K562 (cell line): Measurements from ENCODE around the gene KRTAP9-4. TPM values are rescaled to one million over a fixed set of nuclear protein-coding genes. Genes with fewer than 3 reads are reported as not detected.
"Not testable (repeated sequence)": the region's sequence is repeated elsewhere in the genome, so short reads cannot be mapped to it uniquely, and the experiment has no call there.

Experiments used
- ATAC-seq: fragments of 200-7000 bp; cut with Tn5 transposase; 3 replicates; pipeline ENCODE4 v1.9.1; 2020; ENCODE audit warnings: moderate library complexity
- BruUV-seq: library from RNA; stranded (reverse); fragments of 400-500 nt; replicated peaks from 2 replicates; lab custom pipeline; 2021; lab: Mats Ljungman, UMichigan
- CTCF ChIA-PET: fragments of 300-600 bp; formaldehyde crosslinking; extraction: SDS; loops from one replicate; lab custom pipeline; 2021; ENCODE audit warnings: low intra/inter-chr PET ratio; lab: Yijun Ruan, JAX
- POLR2A ChIA-PET: fragments of 300-600, 350-650 bp; sonication (Branson Sonifier 250); formaldehyde crosslinking; extraction: SDS; loops from one replicate; lab custom pipeline; 2021; ENCODE audit warnings: antibody characterized with exemption, inconsistent platforms; lab: Yijun Ruan, JAX
- DNase-seq, 4 experiments: peaks; one replicate each; pipeline versions ENCODE4 v3.0.0 to v3.0.0-alpha.2; 2011 to 2018; ENCODE audit warnings: low spot score in 3 of 4, mixed read lengths in 3 of 4; ENCODE audit errors: extremely low read depth in 1 of 4
- FAIRE-seq: peaks from 2 replicates; lab custom pipeline; 2011; peaks lifted over from hg19 to GRCh38; lab: Jason Lieb, UNC
- H2AFZ ChIP-seq: 2 replicates; pipeline ENCODE4 v1.6.0; 2011; ENCODE audit warnings: low read depth, low read length, control low read depth, inconsistent platforms
- H3K27ac ChIP-seq: fragments of 200-600 bp; 3 replicates; pipeline ENCODE4 v1.8.0; 2011; ENCODE audit warnings: low read depth, mild to moderate bottlenecking, control low read depth, inconsistent platforms, low read length, moderate library complexity, mixed read lengths; ENCODE audit errors: extremely low read depth
- H3K27me3 ChIP-seq, 2 experiments: fragments of 300-600 bp in 1 of 2; 2 replicates in 1 of 2; 3 replicates in 1 of 2; pipeline versions ENCODE4 v1.6.0 to v1.8.0; 2011; ENCODE audit warnings: inconsistent platforms in 2 of 2, low read length in 2 of 2, mild to moderate bottlenecking in 1 of 2, mixed read lengths in 1 of 2, moderate library complexity in 1 of 2; ENCODE audit not compliant: control insufficient read depth in 2 of 2, insufficient read depth in 2 of 2
- H3K36me3 ChIP-seq: fragments of 300-600 bp; 3 replicates; pipeline ENCODE4 v1.8.0; 2011; ENCODE audit warnings: mild to moderate bottlenecking, low read length, inconsistent platforms; ENCODE audit not compliant: control insufficient read depth, insufficient read depth
- H3K4me1 ChIP-seq, 2 experiments: fragments of 200-600 bp in 1 of 2; replicated peaks in 1 of 2; 2 replicates in 1 of 2; 3 replicates in 1 of 2; pipeline versions ENCODE4 v1.5.1 to v1.8.0; 2011; ENCODE audit warnings: inconsistent platforms in 2 of 2, low read length in 2 of 2, mild to moderate bottlenecking in 1 of 2, mixed read lengths in 1 of 2, moderate library complexity in 1 of 2; ENCODE audit not compliant: control insufficient read depth in 2 of 2, insufficient read depth in 2 of 2
- H3K4me2 ChIP-seq: 2 replicates; pipeline ENCODE4 v1.6.1; 2011; ENCODE audit warnings: low read length, control low read depth, inconsistent platforms, mixed read lengths; ENCODE audit not compliant: insufficient read depth
- H3K4me3 ChIP-seq: fragments of 200-600 bp; sonication (generic), shearing (Covaris generic); 2 replicates; pipeline ENCODE4 v1.5.1; 2016; ENCODE audit warnings: control low read depth, inconsistent platforms
- H3K79me2 ChIP-seq: fragments of 200-600 bp; 3 replicates; pipeline ENCODE4 v1.8.0; 2011; ENCODE audit warnings: low read length, inconsistent platforms; ENCODE audit not compliant: control insufficient read depth, insufficient read depth
- H3K9ac ChIP-seq, 2 experiments: 2 replicates each; pipeline versions ENCODE4 v1.6.0 to v1.6.1; 2011; ENCODE audit warnings: low read depth in 2 of 2, low read length in 2 of 2, control low read depth in 1 of 2, inconsistent platforms in 1 of 2, mild to moderate bottlenecking in 1 of 2, mixed read lengths in 1 of 2; ENCODE audit not compliant: insufficient read depth in 1 of 2
- H3K9me1 ChIP-seq: one replicate; pipeline ENCODE4 v1.6.0; 2011; ENCODE audit warnings: inconsistent platforms, mild to moderate bottlenecking, low read length, moderate library complexity; ENCODE audit not compliant: control insufficient read depth, insufficient read depth
- H3K9me3 ChIP-seq: replicated peaks from 2 replicates; pipeline ENCODE4 v1.5.1; 2011; ENCODE audit warnings: low read depth, low read length, inconsistent platforms; ENCODE audit not compliant: control insufficient read depth, insufficient read depth
- H4K20me1 ChIP-seq: replicated peaks from 2 replicates; pipeline ENCODE4 v1.6.1; 2011; ENCODE audit warnings: low read length, inconsistent platforms, mixed read lengths; ENCODE audit not compliant: control insufficient read depth, insufficient read depth
- CHD4 ChIP-seq: fragments of 200-600 bp; sonication (generic); IDR thresholded peaks from 3 replicates; pipeline ENCODE4 v1.6.1; 2012; ENCODE audit warnings: low read depth, mild to moderate bottlenecking, mixed read lengths, low read length, inconsistent platforms; ENCODE audit not compliant: insufficient read depth, insufficient replicate concordance, poor library complexity, severe bottlenecking
- ETV5 ChIP-seq: sonication (generic); formaldehyde crosslinking; IDR thresholded peaks from 2 replicates; pipeline ENCODE4 v1.4.0; 2020; ENCODE audit warnings: low read depth, mild to moderate bottlenecking, missing genetic modification reagents
- HNRNPLL ChIP-seq: fragments of 200-400 bp; formaldehyde crosslinking; IDR thresholded peaks from 2 replicates; pipeline ENCODE4 v1.6.1; 2017; ENCODE audit warnings: low read length, low read depth, mild to moderate bottlenecking; ENCODE audit not compliant: poor library complexity, severe bottlenecking
- ZNF124 ChIP-seq: sonication (generic); formaldehyde crosslinking; IDR thresholded peaks from 2 replicates; pipeline ENCODE4 v1.8.1; 2022; ENCODE audit warnings: missing genetic modification reagents
- WGBS: fragments of 100-300 bp; shearing (Covaris generic); methylation state at CpG from one replicate; pipeline ENCODE4 v1.1.6; 2016; ENCODE audit warnings: low coverage, mixed read lengths; ENCODE audit not compliant: insufficient coverage; ENCODE audit errors: missing lambda C conversion rate; 5-methylcytosine and 5-hydroxymethylcytosine counted together
- in situ Hi-C: fragments of 300-500 bp; cut with MboI; formaldehyde crosslinking; loops from 4 replicates; pipeline ENCODE4 v1.15.0; 2018; ENCODE audit warnings: inconsistent platforms, mixed read lengths
- intact Hi-C: fragments of 100-400 bp; cut with micrococcal nuclease; formaldehyde crosslinking; loops from 2 replicates; pipeline ENCODE4 v1.14.2; 2022
- polyA plus RNA-seq, 8 experiments: library from polyadenylated mRNA; depleted of rRNA in 4 of 8; stranded (reverse) in 5 of 8; unstranded in 3 of 8; fragments of >200 nt; fragmentation: Nextera tagmentation in 2 of 8; fragmentation: Illumina TruSeq in 1 of 8; extraction: Ambion mirVana in 2 of 8; extraction: Trizol in 1 of 8; gene quantifications; 2 replicates each; pipeline versions ENCODE4 v1.2.1 to v1.2.3, GENCODE V29; 2011 to 2014; ENCODE audit warnings: inconsistent platforms in 1 of 8, missing spikeins in 1 of 8
- total RNA-seq, 7 experiments: library from RNA; depleted of rRNA in 6 of 7; stranded (reverse); fragments of >200 nt in 6 of 7; fragmentation: Illumina TruSeq in 2 of 7; extraction: Trizol in 2 of 7; gene quantifications; 2 replicates each; pipeline versions ENCODE4 v1.2.1 to v1.2.3, GENCODE V29; 2011 to 2021; ENCODE audit warnings: low replicate concordance in 1 of 7
- TF ChIP-seq, protein P1 (sequence below): IDR thresholded peaks from 2 replicates; pipeline ENCODE4 v1.6.1; 2016; ENCODE audit warnings: missing genetic modification characterization, missing compliant biosample characterization
- TF ChIP-seq, protein P2 (sequence below): sonication (generic); formaldehyde crosslinking; IDR thresholded peaks from 2 replicates; pipeline ENCODE4 v1.8.0; 2022; ENCODE audit warnings: missing genetic modification reagents, mild to moderate bottlenecking, moderate library complexity, borderline replicate concordance
- TF ChIP-seq, protein P3 (sequence below), 3 experiments: fragments of 200-800 bp in 1 of 3; sonication (Bioruptor generic) in 1 of 3; sonication (generic) in 1 of 3; formaldehyde crosslinking in 1 of 3; IDR thresholded peaks; 2 replicates each; pipeline versions ENCODE4 v1.6.1 to v1.8.0; 2016 to 2022; ENCODE audit warnings: mild to moderate bottlenecking in 2 of 3, missing compliant biosample characterization in 2 of 3, missing genetic modification characterization in 2 of 3, missing genetic modification reagents in 1 of 3
- TF ChIP-seq, protein P4 (sequence below): sonication (generic); formaldehyde crosslinking; IDR thresholded peaks from 2 replicates; pipeline ENCODE4 v1.8.0; 2022; ENCODE audit warnings: mild to moderate bottlenecking, missing genetic modification reagents

KRTAP9-4 gene
- total and polyA plus RNA-seq, 9 of the 15 experiments (the other 6 are each of a cell fraction or from before 2014, with no cell fraction given), result not detected

- H2AFZ ChIP-seq, H3K9ac ChIP-seq, FAIRE-seq, H3K9me3 ChIP-seq, H4K20me1 ChIP-seq, ATAC-seq, H3K9me1 ChIP-seq, H3K36me3 ChIP-seq, intact Hi-C loops, H3K4me1 ChIP-seq, DNase-seq, H3K27ac ChIP-seq, H3K79me2 ChIP-seq, POLR2A ChIA-PET, H3K4me2 ChIP-seq, in situ Hi-C loops, CTCF ChIA-PET, H3K27me3 ChIP-seq, BruUV-seq, H3K4me3 ChIP-seq: not testable (repeated sequence)
- 0% methylated on average over 2 of the region's 2 CpGs for WGBS
- TF ChIP-seq, protein P1, sequence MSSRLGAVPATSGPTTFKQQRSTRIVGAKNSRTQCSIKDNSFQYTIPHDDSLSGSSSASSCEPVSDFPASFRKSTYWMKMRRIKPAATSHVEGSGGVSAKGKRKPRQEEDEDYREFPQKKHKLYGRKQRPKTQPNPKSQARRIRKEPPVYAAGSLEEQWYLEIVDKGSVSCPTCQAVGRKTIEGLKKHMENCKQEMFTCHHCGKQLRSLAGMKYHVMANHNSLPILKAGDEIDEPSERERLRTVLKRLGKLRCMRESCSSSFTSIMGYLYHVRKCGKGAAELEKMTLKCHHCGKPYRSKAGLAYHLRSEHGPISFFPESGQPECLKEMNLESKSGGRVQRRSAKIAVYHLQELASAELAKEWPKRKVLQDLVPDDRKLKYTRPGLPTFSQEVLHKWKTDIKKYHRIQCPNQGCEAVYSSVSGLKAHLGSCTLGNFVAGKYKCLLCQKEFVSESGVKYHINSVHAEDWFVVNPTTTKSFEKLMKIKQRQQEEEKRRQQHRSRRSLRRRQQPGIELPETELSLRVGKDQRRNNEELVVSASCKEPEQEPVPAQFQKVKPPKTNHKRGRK, result peak; percentile 82
Measured at GRCh38 chr17:41246995-41247787, 2.3 kb upstream of the KRTAP9-4 start.

DNA sequence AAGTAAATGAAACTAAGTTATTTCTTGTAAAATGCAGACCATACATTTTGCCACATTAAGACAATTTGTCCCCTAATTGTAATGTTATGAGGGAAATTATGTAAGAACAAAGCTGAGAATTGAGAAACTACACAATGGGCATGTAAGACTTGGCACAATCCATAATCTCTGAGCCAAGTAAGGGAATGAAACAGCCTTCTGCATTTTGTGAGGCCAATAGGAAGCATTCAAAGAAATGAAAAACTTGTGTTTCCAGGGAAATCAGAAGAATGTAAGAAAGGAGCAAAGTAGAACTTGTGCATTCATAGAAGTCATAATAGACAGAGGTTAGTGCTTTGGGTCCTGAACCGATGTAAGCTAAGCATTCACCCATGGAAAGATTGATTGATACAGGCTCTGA is 1.8 kb downstream of the KRTAP9-4 start:
- H3K4me3 ChIP-seq, result no peak overlapping the region
- H3K4me1 ChIP-seq, result no peaks in the 10 kb centered on the region
- no peak overlapping the region for H2AFZ ChIP-seq
- H3K9ac ChIP-seq, result no peak overlapping the region
- POLR2A ChIA-PET, result no interaction called here
- no peaks in the 10 kb centered on the region for H3K36me3 ChIP-seq
- in situ Hi-C loops, result no loop called here
- ATAC-seq, result no peak
- no peak overlapping the region for H3K4me2 ChIP-seq
- 0% methylated on average over 1 of the region's 1 CpG for WGBS
- no peak for FAIRE-seq
- no TSS peak for BruUV-seq
- intact Hi-C loops, result no loop called here
- no peaks in the 10 kb centered on the region for H4K20me1 ChIP-seq
- CTCF ChIA-PET, result no interaction called here
- H3K9me3 ChIP-seq, result no peaks in the 10 kb centered on the region
- peak in 1 of 4 experiments; percentile 0 for DNase-seq
- H3K27me3 ChIP-seq, result peaks cover 0 to 2% of the 10 kb centered on the region in 2 experiments; a peak in 1 of 5 replicates
- H3K79me2 ChIP-seq, result no peaks in the 10 kb centered on the region
- H3K9me1 ChIP-seq, result no peaks in the 10 kb centered on the region
- H3K27ac ChIP-seq, result no peak overlapping the region
- TF ChIP-seq, protein P2, sequence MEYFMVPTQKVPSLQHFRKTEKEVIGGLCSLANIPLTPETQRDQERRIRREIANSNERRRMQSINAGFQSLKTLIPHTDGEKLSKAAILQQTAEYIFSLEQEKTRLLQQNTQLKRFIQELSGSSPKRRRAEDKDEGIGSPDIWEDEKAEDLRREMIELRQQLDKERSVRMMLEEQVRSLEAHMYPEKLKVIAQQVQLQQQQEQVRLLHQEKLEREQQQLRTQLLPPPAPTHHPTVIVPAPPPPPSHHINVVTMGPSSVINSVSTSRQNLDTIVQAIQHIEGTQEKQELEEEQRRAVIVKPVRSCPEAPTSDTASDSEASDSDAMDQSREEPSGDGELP (CRISPR knock-in tag), result no peak
- TF ChIP-seq, protein P3, sequence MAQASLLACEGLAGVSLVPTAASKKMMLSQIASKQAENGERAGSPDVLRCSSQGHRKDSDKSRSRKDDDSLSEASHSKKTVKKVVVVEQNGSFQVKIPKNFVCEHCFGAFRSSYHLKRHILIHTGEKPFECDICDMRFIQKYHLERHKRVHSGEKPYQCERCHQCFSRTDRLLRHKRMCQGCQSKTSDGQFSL (CRISPR knock-in tag; IDR thresholded peaks at IDR 0.05), result no peak
- TF ChIP-seq, protein P3 (tag; IDR thresholded peaks at IDR 0.05), result no peak
- TF ChIP-seq ETV5, result no peak
- TF ChIP-seq CHD4, result no peak
- no peak for TF ChIP-seq ZNF124 (CRISPR knock-in tag)
- TF ChIP-seq HNRNPLL, result no peak
- TF ChIP-seq, protein P4, sequence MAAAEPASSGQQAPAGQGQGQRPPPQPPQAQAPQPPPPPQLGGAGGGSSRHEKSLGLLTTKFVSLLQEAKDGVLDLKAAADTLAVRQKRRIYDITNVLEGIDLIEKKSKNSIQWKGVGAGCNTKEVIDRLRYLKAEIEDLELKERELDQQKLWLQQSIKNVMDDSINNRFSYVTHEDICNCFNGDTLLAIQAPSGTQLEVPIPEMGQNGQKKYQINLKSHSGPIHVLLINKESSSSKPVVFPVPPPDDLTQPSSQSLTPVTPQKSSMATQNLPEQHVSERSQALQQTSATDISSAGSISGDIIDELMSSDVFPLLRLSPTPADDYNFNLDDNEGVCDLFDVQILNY (CRISPR knock-in tag), result no peak
